ENCODE results near the gene GPR39.

The GPR39 gene

DNA sequence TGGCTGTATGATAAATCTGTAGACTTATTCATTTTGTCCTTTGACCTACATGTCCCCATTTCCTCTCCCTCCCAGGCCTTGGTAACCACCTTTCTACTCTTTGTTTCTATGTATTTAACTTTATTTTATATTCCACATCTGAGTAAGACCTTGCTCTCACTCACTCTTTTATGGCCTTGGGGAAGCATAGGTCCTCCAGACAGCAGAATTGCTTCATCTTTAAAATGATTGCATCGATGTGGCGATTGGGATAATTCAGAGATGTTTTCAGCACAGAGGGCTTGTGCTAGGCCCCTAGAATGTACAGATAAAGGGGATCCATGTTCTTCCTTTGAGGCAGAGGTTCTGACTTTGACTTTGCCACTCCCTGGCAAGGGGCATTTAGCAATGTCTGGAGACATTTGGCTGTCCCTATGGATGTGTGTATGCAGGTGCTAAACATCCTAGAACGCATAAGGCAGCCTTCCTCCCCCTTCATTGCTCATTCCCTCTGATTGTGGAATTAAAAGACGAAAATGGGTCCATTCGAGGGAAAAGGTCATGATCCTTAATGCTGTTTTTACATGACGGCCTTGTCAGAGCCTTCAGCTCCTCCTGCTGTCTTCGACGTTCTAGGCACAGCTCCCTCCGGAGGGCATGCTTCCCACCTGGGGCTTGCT is 1.2 kb upstream of the GPR39 start:
- no peak for DNase-seq

DNA sequence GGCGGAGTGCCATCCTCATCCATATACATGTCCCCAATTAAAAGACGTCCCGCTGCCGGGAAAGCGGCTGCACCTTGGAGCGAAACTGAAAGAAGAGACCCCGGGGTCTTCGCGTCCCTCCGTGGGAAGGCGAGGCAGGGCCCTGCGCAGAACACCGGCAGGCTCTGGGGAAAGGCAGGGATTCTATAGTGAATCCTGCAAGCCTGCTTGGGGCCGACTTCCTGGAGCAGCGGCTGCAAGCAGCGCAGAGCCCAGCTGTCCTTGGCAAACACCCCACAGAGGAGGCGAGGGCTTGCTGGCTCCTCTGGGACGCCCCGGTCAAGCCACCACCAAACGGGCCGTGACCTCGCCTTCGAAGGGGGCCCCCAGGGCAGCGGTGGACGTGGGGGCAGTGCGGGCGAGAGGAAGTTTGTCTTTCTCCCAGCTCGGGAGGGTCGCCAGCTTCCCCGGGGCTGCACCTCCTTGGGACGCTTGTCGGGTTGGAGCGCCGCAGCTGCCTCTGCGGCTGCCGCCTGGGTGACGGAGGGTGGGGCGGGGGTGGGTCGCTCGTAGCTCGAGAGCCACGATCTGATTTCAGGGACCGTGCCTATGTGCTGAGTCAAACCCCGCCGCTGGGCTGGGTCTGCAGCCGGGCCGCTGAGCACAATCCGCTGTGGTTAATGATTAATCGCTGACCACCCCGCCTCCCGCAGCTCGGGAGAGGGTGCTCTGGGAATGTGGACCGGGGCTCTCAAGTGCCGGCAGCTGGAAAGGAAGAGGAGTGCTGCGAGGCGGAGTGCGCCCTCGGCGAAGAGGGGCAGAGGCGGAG is 486 bp upstream of the GPR39 start:
- DNase-seq, result no peak

DNA sequence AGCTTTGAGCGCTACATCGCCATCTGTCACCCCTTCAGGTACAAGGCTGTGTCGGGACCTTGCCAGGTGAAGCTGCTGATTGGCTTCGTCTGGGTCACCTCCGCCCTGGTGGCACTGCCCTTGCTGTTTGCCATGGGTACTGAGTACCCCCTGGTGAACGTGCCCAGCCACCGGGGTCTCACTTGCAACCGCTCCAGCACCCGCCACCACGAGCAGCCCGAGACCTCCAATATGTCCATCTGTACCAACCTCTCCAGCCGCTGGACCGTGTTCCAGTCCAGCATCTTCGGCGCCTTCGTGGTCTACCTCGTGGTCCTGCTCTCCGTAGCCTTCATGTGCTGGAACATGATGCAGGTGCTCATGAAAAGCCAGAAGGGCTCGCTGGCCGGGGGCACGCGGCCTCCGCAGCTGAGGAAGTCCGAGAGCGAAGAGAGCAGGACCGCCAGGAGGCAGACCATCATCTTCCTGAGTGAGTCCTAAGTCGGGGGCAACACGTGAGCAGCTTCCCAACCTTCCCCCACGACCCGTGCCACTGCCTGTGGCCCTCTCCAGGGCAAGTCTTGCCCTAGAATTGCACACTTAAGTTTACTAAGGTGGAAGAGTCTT is 928 bp downstream of the GPR39 start:
- no peak for DNase-seq

DNA sequence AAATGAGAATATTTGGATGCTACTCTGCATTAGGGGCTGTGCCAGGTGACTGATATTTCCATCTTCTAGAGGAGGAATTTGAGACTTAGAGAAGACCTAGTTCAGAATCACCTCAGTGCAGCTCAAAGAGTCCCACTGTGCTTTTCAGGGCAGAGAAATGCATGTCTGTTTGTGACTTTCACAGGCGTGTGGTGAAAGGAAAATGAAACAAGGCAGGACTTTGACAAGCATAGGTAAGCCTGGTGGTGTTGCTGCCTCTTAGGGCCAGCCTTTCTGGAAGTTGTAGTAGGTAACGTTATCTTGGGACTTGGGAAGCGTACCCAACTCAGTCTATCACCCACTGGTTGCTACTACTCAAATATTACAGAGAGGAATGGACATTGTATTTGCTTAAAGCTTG is 2.6 kb downstream of the GPR39 start:
- DNase-seq, result no peak

DNA sequence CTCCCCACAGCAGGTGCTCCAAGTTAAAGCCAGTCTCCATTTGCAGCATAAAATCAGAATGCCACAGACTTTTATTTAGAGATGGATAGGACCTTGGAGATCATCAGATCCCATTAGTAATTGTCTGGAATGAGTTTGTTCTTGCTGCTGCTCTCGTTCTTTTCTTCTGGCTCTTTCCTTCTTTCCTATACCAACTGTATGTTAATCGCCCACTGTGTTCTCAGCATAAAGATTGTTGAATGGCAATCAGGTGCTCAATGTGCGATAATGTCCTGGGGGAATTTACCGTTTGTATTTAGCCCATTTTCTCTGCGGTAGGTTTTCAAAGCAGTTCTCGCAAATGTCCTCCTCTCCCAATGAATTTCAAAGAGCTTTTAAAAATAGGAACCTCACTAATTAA is 3.3 kb downstream of the GPR39 start:
- DNase-seq, result no peak

- no peak for DNase-seq
These were observed 4.5 kb downstream of the GPR39 start for GRCh38 chr2:132420816-132421805.

DNA sequence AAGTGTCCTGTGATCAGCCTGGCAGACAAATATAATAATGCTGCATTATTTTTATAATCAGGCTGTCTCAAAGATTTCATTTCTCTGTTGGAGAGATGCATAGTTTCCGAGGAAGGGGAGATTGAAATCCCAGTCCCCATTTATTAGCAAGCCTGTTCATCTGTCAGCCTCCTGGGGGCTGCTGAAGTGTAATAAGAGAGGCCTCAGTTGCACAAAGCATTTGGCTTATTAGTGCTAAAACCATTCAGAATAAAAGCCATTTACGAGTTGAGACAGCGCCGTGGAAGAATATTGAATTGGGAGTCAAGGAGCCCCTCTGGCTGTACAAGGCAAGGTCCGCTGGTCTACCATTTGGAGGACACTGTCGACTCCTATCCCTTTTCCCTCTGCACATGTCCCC is 6.1 kb downstream of the GPR39 start:
- no peak for DNase-seq

GRCh38 chr2:132424526-132425121 is 8.0 kb downstream of the GPR39 start:
- DNase-seq, result no peak

- DNase-seq, result no peak
These were observed 9.4 kb downstream of the GPR39 start for GRCh38 chr2:132426033-132426432.

DNA sequence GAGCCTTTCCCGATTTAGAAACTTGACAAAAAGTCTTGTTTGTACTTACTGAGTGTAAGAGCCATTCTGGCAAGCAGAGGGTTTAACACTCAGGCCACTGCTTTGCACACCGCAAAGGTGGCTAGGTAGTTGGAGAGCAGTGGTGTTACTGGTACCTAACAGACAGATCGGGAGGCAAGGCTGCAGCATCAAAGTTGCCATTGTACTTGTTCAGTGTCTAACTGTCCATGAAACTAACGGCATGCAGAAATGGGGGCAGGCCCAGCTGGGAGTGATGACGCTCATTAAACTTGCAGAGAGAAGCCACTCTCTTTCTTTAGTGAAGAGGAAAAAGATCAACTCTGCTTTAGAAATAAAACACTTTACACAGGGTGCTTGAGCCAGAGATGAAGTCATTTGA is 10.1 kb downstream of the GPR39 start:
- DNase-seq, result no peak

DNA sequence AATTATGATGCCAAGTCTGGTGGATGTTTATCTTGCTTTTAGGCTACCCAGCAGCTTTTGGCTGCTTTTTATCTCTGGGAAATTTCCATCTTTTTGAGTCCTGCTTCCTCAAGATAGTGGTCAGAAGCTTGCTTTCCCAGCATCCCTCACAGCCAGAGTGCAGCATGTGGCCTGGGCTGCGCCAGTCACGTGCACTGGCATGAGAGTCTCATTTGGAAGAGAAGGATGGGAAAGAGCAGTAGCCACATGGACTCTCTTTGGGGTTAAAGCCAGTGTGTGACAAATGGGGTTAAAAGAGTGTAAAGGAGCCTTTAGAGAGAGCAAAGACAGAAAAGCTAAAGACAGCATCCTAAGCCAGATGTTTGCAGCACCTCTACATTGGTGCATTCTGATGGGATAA is 12.7 kb downstream of the GPR39 start:
- DNase-seq, result no peak

DNA sequence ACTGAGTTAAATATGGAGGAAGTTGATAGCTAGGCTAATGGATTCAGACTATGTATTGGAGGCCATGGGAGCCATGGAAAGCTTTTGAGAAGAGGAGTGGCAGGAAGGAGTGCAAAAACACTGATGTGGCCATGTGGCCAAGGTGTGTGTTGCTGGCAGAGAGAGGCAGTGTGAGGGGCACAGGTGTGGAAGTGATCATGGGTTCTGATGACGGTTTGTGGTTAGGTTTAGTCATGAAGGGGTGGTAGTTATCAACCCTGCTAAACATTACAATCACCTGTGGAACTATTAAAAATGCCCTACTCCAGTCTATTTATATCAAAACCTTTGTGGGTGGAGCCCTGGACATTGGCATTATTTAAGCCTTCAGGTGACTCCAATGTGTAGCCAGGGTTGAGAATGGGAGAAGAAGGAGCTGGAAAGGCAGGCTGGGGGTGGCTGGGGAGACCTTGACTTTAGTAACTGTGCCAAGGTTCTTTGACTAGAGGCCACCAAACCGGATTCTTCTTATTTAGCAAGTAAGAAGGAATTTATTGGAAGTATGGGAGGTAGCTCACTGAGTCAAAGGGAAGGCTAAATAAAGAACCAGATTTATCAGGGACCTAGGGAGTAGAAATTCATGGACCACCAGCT is 13.5 kb downstream of the GPR39 start:
- DNase-seq, result no peak

DNA sequence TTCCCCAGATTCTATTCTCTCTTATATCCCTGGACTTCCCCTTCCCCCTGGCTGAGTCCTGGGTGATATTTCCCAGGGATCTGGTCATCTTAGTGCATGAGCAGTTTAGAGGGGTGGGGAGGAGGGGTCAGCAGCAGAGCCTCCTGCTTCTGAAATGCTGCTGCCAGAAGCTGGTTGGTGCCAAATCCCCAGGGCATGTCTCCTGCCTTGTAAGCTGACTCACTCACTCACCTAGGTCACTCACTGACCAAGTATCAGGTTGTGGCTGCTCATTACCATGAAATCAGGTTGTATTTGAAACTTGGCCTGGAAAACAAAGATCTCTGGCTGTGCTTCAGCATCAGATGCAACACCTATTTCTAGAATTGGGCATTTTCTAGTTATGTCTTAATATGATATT is 14.3 kb downstream of the GPR39 start:
- no peak for DNase-seq

GRCh38 chr2:132437852-132438669 is 21.5 kb downstream of the GPR39 start:
- no peak for DNase-seq

GRCh38 chr2:132438691-132439090 is 22.1 kb downstream of the GPR39 start:
- DNase-seq, result no peak

DNA sequence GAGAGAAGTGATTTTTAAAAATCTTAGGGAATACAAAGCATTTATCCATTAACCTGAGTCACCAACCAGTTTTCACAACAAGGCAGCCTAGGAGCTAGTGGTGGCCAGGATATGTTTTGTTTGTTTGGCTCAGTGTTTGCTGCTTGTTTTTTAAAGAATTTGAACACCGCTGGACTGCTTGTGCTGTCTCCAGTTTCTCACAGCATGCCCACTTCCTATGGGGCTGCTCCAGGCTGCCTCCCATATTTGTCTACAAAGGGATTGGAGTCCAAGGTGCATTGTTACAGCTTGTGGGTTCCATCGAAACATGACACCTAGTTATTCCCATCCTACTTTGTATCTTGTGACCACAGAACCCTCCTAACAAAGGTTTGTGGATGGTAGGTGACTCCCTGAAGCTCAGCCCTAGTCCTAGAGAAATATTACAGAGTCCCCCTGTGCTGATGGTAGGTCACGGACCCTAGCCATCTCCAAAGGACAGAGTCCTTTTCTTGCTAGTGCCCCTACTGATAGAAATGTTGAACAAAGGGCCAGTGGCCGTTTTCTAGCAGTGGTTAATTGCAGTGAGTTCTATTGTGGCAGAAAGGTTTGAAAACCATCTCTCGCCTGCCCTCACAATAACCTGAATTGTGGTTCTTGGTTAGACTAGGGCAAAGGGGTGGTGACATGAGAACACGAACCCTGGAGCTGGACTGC is 23.2 kb downstream of the GPR39 start:
- DNase-seq, result no peak

GRCh38 chr2:132441051-132441450 is 24.4 kb downstream of the GPR39 start:
- no peak for DNase-seq

GRCh38 chr2:132442278-132442677 is 25.7 kb downstream of the GPR39 start:
- no peak for DNase-seq

- DNase-seq, result no peak
These were observed 26.5 kb downstream of the GPR39 start for GRCh38 chr2:132443106-132443505.

DNA sequence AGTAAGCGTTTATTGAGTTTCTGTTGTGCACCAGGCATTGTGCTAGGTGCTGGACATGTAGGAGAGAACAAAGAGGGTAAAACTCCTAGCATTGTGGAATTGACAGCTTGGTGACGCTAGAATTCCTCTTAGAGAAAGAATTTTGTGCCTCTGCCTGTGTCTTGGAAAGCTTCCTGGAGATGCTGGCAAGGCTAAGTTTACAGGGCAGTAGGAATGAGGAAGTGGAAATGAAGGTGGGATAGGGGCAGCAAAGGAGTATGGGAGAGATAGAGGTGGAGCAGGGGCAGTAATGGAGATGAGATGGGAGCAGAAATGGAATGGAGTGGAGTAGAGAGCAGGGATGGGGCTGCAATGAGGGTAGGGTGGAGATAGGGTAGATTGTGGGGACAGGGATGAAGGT is 29.8 kb downstream of the GPR39 start:
- no peak for DNase-seq

GRCh38 chr2:132448331-132448730 is 31.7 kb downstream of the GPR39 start:
- no peak for DNase-seq

All from NCI-H446 treated with DMSO at 0.1 percent for 48 hours (cell line).